Measurements from ENCODE around the gene NR5A1. TPM values are rescaled to one million over a fixed set of nuclear protein-coding genes. Genes with fewer than 3 reads are reported as not detected.

Gene NR5A1
- total RNA-seq, 1 experiment from 2014 or later: 0.64 TPM

GRCh38 chr9:124487260-124488182, 19.7 kb downstream of the NR5A1 start:
- Histone ChIP-seq H4K20me1 (ENCODE audit: insufficient read depth) (no peaks in the 10 kb centered on the region), H3K4me1 (ENCODE audit: control insufficient read depth in 1 of 2, insufficient read depth in 2 of 2, low read length in 2 of 2) (no peaks in the 10 kb centered on the region; a peak in 1 of 4 replicates), H3K27me3 (ENCODE audit: insufficient read depth, low read length) (no peaks in the 10 kb centered on the region), H3K9ac (ENCODE audit: low read length) (no peak overlapping the region), H3K4me2 (ENCODE audit: low read length) (no peak overlapping the region), H3K4me3 (replicated peaks in 1 of 2; ENCODE audit: low read depth in 1 of 2, low read length in 2 of 2) (no peak overlapping the region), H3K27ac (ENCODE audit: low read depth, low read length) (no peak overlapping the region), H3K36me3 (ENCODE audit: control insufficient read depth in 1 of 2, insufficient read depth in 2 of 2, low read length in 2 of 2) (no peaks in the 10 kb centered on the region), H3K9me3 (ENCODE audit: control insufficient read depth in 1 of 2, insufficient read depth in 1 of 2, low read depth in 1 of 2, low read length in 2 of 2) (no peaks in the 10 kb centered on the region), H2AFZ (ENCODE audit: low read depth, low read length, poor library complexity, severe bottlenecking) (no peak overlapping the region), H3K9me2 (ENCODE audit: insufficient read depth) (no peaks in the 10 kb centered on the region), H3K79me2 (ENCODE audit: insufficient read depth, low read length) (no peaks in the 10 kb centered on the region)
- intact Hi-C loops (cut with micrococcal nuclease): no loop called here
- DNase-seq (ENCODE audit: low read depth, low spot score) (no peak), ATAC-seq (no peak)
- TF ChIP-seq TCF7L2 (IDR thresholded peaks at IDR 0.05; ENCODE audit: borderline replicate concordance, extremely low read depth, insufficient read depth, insufficient read length): no peak
- no peak for TF ChIP-seq POLR2AphosphoS5 (IDR thresholded peaks at IDR 0.05; ENCODE audit: low read depth, low read length)
- TF ChIP-seq SP1 (IDR thresholded peaks at IDR 0.05; ENCODE audit: low read depth): no peak
- no peak for TF ChIP-seq REST (IDR thresholded peaks at IDR 0.05; ENCODE audit: low read depth)
- no peak for TF ChIP-seq JUND (IDR thresholded peaks at IDR 0.05)
- TF ChIP-seq YY1 (IDR thresholded peaks at IDR 0.05; ENCODE audit: extremely low read depth, insufficient replicate concordance, low read depth, low read length): no peak
- no peak for TF ChIP-seq ATF3 (IDR thresholded peaks at IDR 0.05)
- no peak for TF ChIP-seq ZFX (IDR thresholded peaks at IDR 0.05)
- TF ChIP-seq FOSL1 (IDR thresholded peaks at IDR 0.05; ENCODE audit: low read depth): no peak
- TF ChIP-seq ZNF274 (IDR thresholded peaks at IDR 0.05; ENCODE audit: low read depth, low read length): no peak
- no peak for TF ChIP-seq CEBPB (IDR thresholded peaks at IDR 0.05; ENCODE audit: low read depth)
- TF ChIP-seq CTCF (IDR thresholded peaks at IDR 0.05 in 2 of 3, conservative IDR thresholded peaks at IDR 0.05 in 1 of 3; ENCODE audit: borderline replicate concordance in 1 of 3, insufficient read depth in 1 of 3, low read depth in 2 of 3, low read length in 2 of 3): no peak
- ChIA-PET RAD21 (ENCODE audit: low non-redundant PET in 1 of 2, low total read pairs in 2 of 2, uncharacterized antibody in 2 of 2, unreplicated experiment in 2 of 2) (no interaction called here), POLR2A (no interaction called here), CTCF (no interaction called here)
- no TSS peak for BruUV-seq (replicated peaks)

All from HCT116 (cell line).